WTC11 (cell line): Measurements from ENCODE around the gene ENO2. TPM values are rescaled to one million over a fixed set of nuclear protein-coding genes. Genes with fewer than 3 reads are reported as not detected.
A peak's percentile ranks its signal among the peaks of the same experiment; 100 is the strongest.

Source experiments
- AR ChIP-seq: fragments of 250-450 bp; sonication (Bioruptor Pico); IDR thresholded peaks from 2 replicates; pipeline ENCODE4 v1.9.0; 2021; ENCODE audit warnings: mild to moderate bottlenecking
- ATF3 ChIP-seq: sonication (generic); formaldehyde crosslinking; conservative IDR thresholded peaks from 2 replicates; pipeline ENCODE4 v1.8.1; 2022; ENCODE audit warnings: mild to moderate bottlenecking, missing genetic modification reagents
- CREM ChIP-seq: sonication (generic); formaldehyde crosslinking; IDR thresholded peaks from 2 replicates; pipeline ENCODE4 v1.8.1; 2022; ENCODE audit warnings: mild to moderate bottlenecking, missing genetic modification reagents, moderate library complexity
- E2F4 ChIP-seq: sonication (generic); formaldehyde crosslinking; IDR thresholded peaks from 2 replicates; pipeline ENCODE4 v1.8.1; 2022; ENCODE audit warnings: low read depth, mild to moderate bottlenecking, moderate library complexity, missing genetic modification reagents, borderline replicate concordance
- E2F5 ChIP-seq: sonication (generic); formaldehyde crosslinking; IDR thresholded peaks from 2 replicates; pipeline ENCODE4 v1.8.1; 2022; ENCODE audit warnings: mild to moderate bottlenecking, moderate library complexity, missing genetic modification reagents
- ERG ChIP-seq: fragments of 250-450 bp; sonication (Bioruptor Pico); IDR thresholded peaks from 2 replicates; pipeline ENCODE4 v1.8.0; 2021; ENCODE audit warnings: mild to moderate bottlenecking
- FOXK1 ChIP-seq: sonication (generic); formaldehyde crosslinking; IDR thresholded peaks from 2 replicates; pipeline ENCODE4 v1.8.0; 2022; ENCODE audit warnings: mild to moderate bottlenecking, moderate library complexity, missing genetic modification reagents
- FOXP1 ChIP-seq: sonication (generic); formaldehyde crosslinking; IDR thresholded peaks from 2 replicates; pipeline ENCODE4 v1.8.0; 2022; ENCODE audit warnings: missing genetic modification reagents, mild to moderate bottlenecking, moderate library complexity, borderline replicate concordance
- FOXP4 ChIP-seq: sonication (generic); formaldehyde crosslinking; IDR thresholded peaks from 2 replicates; pipeline ENCODE4 v1.8.0; 2022; ENCODE audit warnings: mild to moderate bottlenecking, missing genetic modification reagents
- HMGA2 ChIP-seq: fragments of 250-450 bp; sonication (Bioruptor Pico); IDR thresholded peaks from 2 replicates; pipeline ENCODE4 v1.4.0; 2021; ENCODE audit warnings: mild to moderate bottlenecking, moderate library complexity
- HMGXB4 ChIP-seq: sonication (generic); formaldehyde crosslinking; IDR thresholded peaks from 2 replicates; pipeline ENCODE4 v1.8.1; 2023; ENCODE audit warnings: mild to moderate bottlenecking, moderate library complexity, missing genetic modification reagents
- JAZF1 ChIP-seq: fragments of 250-450 bp; sonication (Bioruptor Pico); IDR thresholded peaks from 2 replicates; pipeline ENCODE4 v1.9.0; 2021; ENCODE audit warnings: moderate library complexity, mild to moderate bottlenecking, inconsistent platforms
- MAX ChIP-seq: sonication (generic); formaldehyde crosslinking; IDR thresholded peaks from 2 replicates; pipeline ENCODE4 v1.8.0; 2022; ENCODE audit warnings: mild to moderate bottlenecking, missing genetic modification reagents
- NR1H2 ChIP-seq: sonication (generic); formaldehyde crosslinking; IDR thresholded peaks from 2 replicates; pipeline ENCODE4 v1.9.0; 2021; ENCODE audit warnings: mild to moderate bottlenecking, moderate library complexity, missing genetic modification reagents
- PREB ChIP-seq: sonication (generic); formaldehyde crosslinking; IDR thresholded peaks from 2 replicates; pipeline ENCODE4 v1.8.1; 2022; ENCODE audit warnings: mild to moderate bottlenecking, missing genetic modification reagents, moderate library complexity, borderline replicate concordance
- RELA ChIP-seq: sonication (generic); formaldehyde crosslinking; IDR thresholded peaks from 2 replicates; pipeline ENCODE4 v1.8.1; 2022; ENCODE audit warnings: missing genetic modification reagents, mild to moderate bottlenecking, borderline replicate concordance
- RORB ChIP-seq: fragments of 250-450 bp; sonication (Bioruptor Pico); IDR thresholded peaks from 2 replicates; pipeline ENCODE4 v1.9.0; 2021; ENCODE audit warnings: mild to moderate bottlenecking
- TCF7 ChIP-seq: sonication (generic); formaldehyde crosslinking; IDR thresholded peaks from 2 replicates; pipeline ENCODE4 v1.8.0; 2022; ENCODE audit warnings: mild to moderate bottlenecking, low read depth, missing genetic modification reagents, moderate library complexity
- USF2 ChIP-seq: sonication (generic); formaldehyde crosslinking; IDR thresholded peaks from 2 replicates; pipeline ENCODE4 v1.8.1; 2023; ENCODE audit warnings: mild to moderate bottlenecking, missing genetic modification reagents, moderate library complexity
- ZBTB21 ChIP-seq: sonication (generic); formaldehyde crosslinking; IDR thresholded peaks from 2 replicates; pipeline ENCODE4 v1.8.1; 2023; ENCODE audit warnings: mild to moderate bottlenecking, missing genetic modification reagents, borderline replicate concordance
- ZNF121 ChIP-seq: sonication (generic); formaldehyde crosslinking; IDR thresholded peaks from 2 replicates; pipeline ENCODE4 v1.8.0; 2023; ENCODE audit warnings: missing genetic modification reagents
- ZNF263 ChIP-seq: sonication (generic); formaldehyde crosslinking; IDR thresholded peaks from 2 replicates; pipeline ENCODE4 v1.8.1; 2022; ENCODE audit warnings: low read depth, mild to moderate bottlenecking, moderate library complexity, missing genetic modification reagents
- ZNF317 ChIP-seq: sonication (generic); formaldehyde crosslinking; IDR thresholded peaks from 2 replicates; pipeline ENCODE4 v1.8.1; 2023; ENCODE audit warnings: low read depth, mild to moderate bottlenecking, moderate library complexity, missing genetic modification reagents, borderline replicate concordance
- ZNF396 ChIP-seq: fragments of 250-450 bp; sonication (Bioruptor Pico); IDR thresholded peaks from 2 replicates; pipeline ENCODE4 v1.8.0; 2021; ENCODE audit warnings: mild to moderate bottlenecking, moderate library complexity, borderline replicate concordance
- total RNA-seq: library from RNA; stranded (reverse); gene quantifications from 3 replicates; pipeline ENCODE4 v1.2.3, GENCODE V29; 2021

Gene ENO2
- total RNA-seq, 1 experiment from 2014 or later = 118 TPM

GRCh38 chr12:6937481-6938352 is 23.3 kb downstream of the ENO2 start (continued):
- TF ChIP-seq USF2 (no peak; the same call in none of the 2 replicates), ZNF263 (CRISPR knock-in tag) (no peak), ZNF121 (CRISPR knock-in tag) (peak; percentile 47; the same call in 1 of the 2 replicates), FOXK1 (CRISPR knock-in tag) (peak; percentile 95), FOXP4 (CRISPR knock-in tag) (peak; percentile 90), TCF7 (peak; percentile 88), NR1H2 (no peak), CREM (CRISPR knock-in tag) (peak; percentile 96), E2F4 (CRISPR knock-in tag) (peak; percentile 93), ZNF317 (CRISPR knock-in tag) (peak; percentile 61; the same call in 1 of the 2 replicates), ZBTB21 (CRISPR knock-in tag) (peak; percentile 93; the same call in 1 of the 2 replicates), HMGA2 (CRISPR knock-in tag) (no peak), MAX (CRISPR knock-in tag) (peak; percentile 89), HMGXB4 (CRISPR knock-in tag) (peak; percentile 98), FOXP1 (CRISPR knock-in tag) (peak; percentile 97), JAZF1 (CRISPR knock-in tag) (no peak), ZNF396 (CRISPR knock-in tag) (no peak), RORB (CRISPR knock-in tag) (no peak), E2F5 (peak; percentile 97), PREB (CRISPR knock-in tag) (peak; percentile 91; the same call in 1 of the 2 replicates), ATF3 (no peak), RELA (CRISPR knock-in tag) (peak; percentile 77; the same call in 1 of the 2 replicates), AR (CRISPR knock-in tag) (no peak), ERG (CRISPR knock-in tag) (peak; percentile 92)
